GM23248 (cell line): ENCODE results near the gene VRK3. TPM values are rescaled to one million over a fixed set of nuclear protein-coding genes. Genes with fewer than 3 reads are reported as not detected.
A peak's percentile ranks its signal among the peaks of the same experiment; 100 is the strongest.
"Not testable (repeated sequence)": the region's sequence is repeated elsewhere in the genome, so short reads cannot be mapped to it uniquely, and the experiment has no call there.

Experiments used
- DNase-seq: peaks from one replicate; pipeline ENCODE4 v3.0.0-alpha.2; 2015
- H2AFZ ChIP-seq: fragments of 200-600 bp; sonication (generic); 2 replicates; pipeline ENCODE4 v1.6.1; 2016; ENCODE audit warnings: antibody characterized with exemption
- H3F3A ChIP-seq: fragments of 200-600 bp; sonication (generic); 2 replicates; pipeline ENCODE4 v1.6.1; 2016; ENCODE audit warnings: mild to moderate bottlenecking, antibody characterized with exemption, mixed run types; ENCODE audit not compliant: insufficient read depth
- H3K27ac ChIP-seq: fragments of 200-600 bp; sonication (generic); 2 replicates; pipeline ENCODE4 v1.5.1; 2016; ENCODE audit warnings: mild to moderate bottlenecking
- H3K27me3 ChIP-seq: fragments of 200-600 bp; sonication (generic); replicated peaks from 2 replicates; pipeline ENCODE4 v1.6.1; 2016; ENCODE audit warnings: mild to moderate bottlenecking; ENCODE audit not compliant: insufficient read depth
- H3K36me3 ChIP-seq: fragments of 200-600 bp; sonication (generic); 2 replicates; pipeline ENCODE4 v1.6.1; 2016; ENCODE audit warnings: low read depth, mild to moderate bottlenecking
- H3K4me1 ChIP-seq: fragments of 200-600 bp; sonication (generic); 2 replicates; pipeline ENCODE4 v1.6.1; 2016; ENCODE audit warnings: mild to moderate bottlenecking; ENCODE audit not compliant: insufficient read depth
- H3K4me2 ChIP-seq: fragments of 200-600 bp; sonication (generic); one replicate; pipeline ENCODE4 v1.6.1; 2016; ENCODE audit warnings: mild to moderate bottlenecking; ENCODE audit not compliant: unreplicated experiment
- H3K4me3 ChIP-seq: fragments of 200-600 bp; sonication (generic); 2 replicates; pipeline ENCODE4 v1.5.1; 2016; ENCODE audit warnings: mild to moderate bottlenecking
- H3K79me2 ChIP-seq: fragments of 200-600 bp; sonication (generic); 2 replicates; pipeline ENCODE4 v1.6.1; 2016; ENCODE audit warnings: mild to moderate bottlenecking; ENCODE audit not compliant: insufficient read depth
- H3K9ac ChIP-seq: fragments of 200-600 bp; sonication (generic); 2 replicates; pipeline ENCODE4 v1.6.1; 2016; ENCODE audit warnings: mild to moderate bottlenecking
- H3K9me2 ChIP-seq: fragments of 200-600 bp; sonication (generic); 2 replicates; pipeline ENCODE4 v1.6.1; 2016; ENCODE audit warnings: mixed run types, mild to moderate bottlenecking, moderate library complexity; ENCODE audit not compliant: insufficient read depth
- H3K9me3 ChIP-seq: fragments of 200-600 bp; sonication (generic); one replicate; pipeline ENCODE4 v1.6.1; 2017; ENCODE audit warnings: low read depth
- H4K20me1 ChIP-seq: fragments of 200-600 bp; sonication (generic); 2 replicates; pipeline ENCODE4 v1.6.0; 2016; ENCODE audit not compliant: insufficient read depth
- EZH2 ChIP-seq: fragments of 200-600 bp; sonication (generic); IDR thresholded peaks from 2 replicates; pipeline ENCODE4 v1.6.1; 2018; ENCODE audit warnings: antibody characterized with exemption, mild to moderate bottlenecking; ENCODE audit not compliant: insufficient read depth, poor library complexity, severe bottlenecking
- EZH2phosphoT487 ChIP-seq: fragments of 200-600 bp; sonication (generic); IDR thresholded peaks from 2 replicates; pipeline ENCODE4 v1.6.1; 2018; ENCODE audit warnings: antibody characterized with exemption, moderate library complexity, mild to moderate bottlenecking, low read depth; ENCODE audit not compliant: insufficient read depth
- WGBS, 2 experiments: methylation state at CpG; one replicate each; pipeline ENCODE4 v1.1.6; 2015 to 2017; ENCODE audit warnings: low lambda C conversion rate in 2 of 2, low coverage in 1 of 2; ENCODE audit errors: missing lambda C conversion rate in 2 of 2; 5-methylcytosine and 5-hydroxymethylcytosine counted together
- in situ Hi-C: fragments of 300-500 bp; cut with MboI; formaldehyde crosslinking; loops from 2 replicates; pipeline ENCODE4 v1.15.0; 2020
- polyA plus RNA-seq: library from polyadenylated mRNA; unstranded; fragments of >200 nt; fragmentation: Nextera tagmentation; extraction: Ambion mirVana; gene quantifications from 2 replicates; pipeline ENCODE4 v1.2.1, GENCODE V29; 2016
- total RNA-seq: library from RNA; depleted of rRNA; stranded (reverse); fragments of >200 nt; shearing (Covaris generic); gene quantifications from 2 replicates; pipeline ENCODE4 v1.2.3, GENCODE V29; 2014

VRK3 gene
- total and polyA plus RNA-seq, 2 experiments from 2014 or later, result 30.8 to 45.6 TPM

- in situ Hi-C loops, result no loop called here
- Histone ChIP-seq H3K9me2 (no peaks in the 10 kb centered on the region), H3K4me3 (no peak overlapping the region), H3K27me3 (peaks cover 10% of the 10 kb centered on the region), H2AFZ (no peak overlapping the region), H3K27ac (no peak overlapping the region), H3K79me2 (no peaks in the 10 kb centered on the region), H3K36me3 (no peaks in the 10 kb centered on the region), H3K4me2 (no peak overlapping the region), H3F3A (no peaks in the 10 kb centered on the region), H3K9me3 (no peaks in the 10 kb centered on the region), H4K20me1 (no peaks in the 10 kb centered on the region), H3K9ac (no peak overlapping the region), H3K4me1 (no peaks in the 10 kb centered on the region; the same call in 1 of the 2 replicates)
- TF ChIP-seq EZH2 (no peak), EZH2phosphoT487 (no peak)
- WGBS, 2 experiments, result 63 to 69% methylated on average over 13 of the region's 13 CpGs
- DNase-seq, result no peak
Measured at GRCh38 chr19:49950956-49951526, 74.1 kb downstream of the VRK3 start.

- in situ Hi-C loops, result no loop called here
Measured at GRCh38 chr19:49950590-49950948, 74.6 kb downstream of the VRK3 start.

GRCh38 chr19:49949742-49950589, 75.2 kb downstream of the VRK3 start:
- Histone ChIP-seq H3K27me3 (peaks cover 10% of the 10 kb centered on the region), H3K9me3 (no peaks in the 10 kb centered on the region), H4K20me1 (no peaks in the 10 kb centered on the region), H3K4me3 (no peak overlapping the region), H3F3A (no peaks in the 10 kb centered on the region), H2AFZ (no peak overlapping the region), H3K9me2 (no peaks in the 10 kb centered on the region), H3K27ac (no peak overlapping the region), H3K36me3 (no peaks in the 10 kb centered on the region), H3K79me2 (no peaks in the 10 kb centered on the region), H3K4me2 (no peak overlapping the region), H3K4me1 (no peaks in the 10 kb centered on the region; the same call in 1 of the 2 replicates), H3K9ac (no peak overlapping the region)
- peak; percentile 13 for DNase-seq
- TF ChIP-seq EZH2phosphoT487 (no peak), EZH2 (no peak)
- in situ Hi-C loops, result loop anchor here (25.0 kb wide), 1 partner anchor 187 kb away; no protein-coding TSS in a partner anchor
- WGBS, 2 experiments, result 43 to 48% methylated on average over 11 of the region's 11 CpGs

More at GRCh38 chr19:49950590-49950948, 74.6 kb downstream of the VRK3 start:
- Histone ChIP-seq H3K4me2 (no peak overlapping the region), H3F3A (no peaks in the 10 kb centered on the region), H3K79me2 (no peaks in the 10 kb centered on the region), H3K4me1 (no peaks in the 10 kb centered on the region; the same call in 1 of the 2 replicates), H3K9ac (no peak overlapping the region), H3K27ac (no peak overlapping the region), H3K27me3 (peaks cover 10% of the 10 kb centered on the region), H2AFZ (no peak overlapping the region), H3K9me3 (no peaks in the 10 kb centered on the region), H3K36me3 (no peaks in the 10 kb centered on the region), H4K20me1 (no peaks in the 10 kb centered on the region), H3K9me2 (no peaks in the 10 kb centered on the region), H3K4me3 (no peak overlapping the region)
- WGBS, 2 experiments, result 72 to 73% methylated on average over 5 of the region's 5 CpGs
- TF ChIP-seq EZH2 (no peak), EZH2phosphoT487 (no peak)
- no peak for DNase-seq

GRCh38 chr19:49946415-49946814, 78.8 kb downstream of the VRK3 start:
- Histone ChIP-seq H3K9me2 (no peaks in the 10 kb centered on the region), H3K27me3 (peaks cover 10% of the 10 kb centered on the region; the same call in 1 of the 2 replicates), H2AFZ (no peak overlapping the region), H3F3A (no peaks in the 10 kb centered on the region), H3K27ac (no peak overlapping the region), H4K20me1 (no peaks in the 10 kb centered on the region), H3K9ac (no peak overlapping the region), H3K9me3 (no peaks in the 10 kb centered on the region), H3K36me3 (no peaks in the 10 kb centered on the region), H3K4me3 (no peak overlapping the region), H3K4me1 (no peaks in the 10 kb centered on the region), H3K79me2 (no peaks in the 10 kb centered on the region), H3K4me2 (no peak overlapping the region)
- no peak for DNase-seq
- in situ Hi-C loops, result loop anchor here (25.0 kb wide), 1 partner anchor 191 kb away; no protein-coding TSS in a partner anchor
- WGBS, 2 experiments, result 63 to 73% methylated on average over 8 of the region's 8 CpGs
- TF ChIP-seq EZH2phosphoT487, result no peak
- no peak for TF ChIP-seq EZH2

- not testable (repeated sequence) for H3K9me2 ChIP-seq, H3K27ac ChIP-seq, H3F3A ChIP-seq, H3K4me2 ChIP-seq, H4K20me1 ChIP-seq, DNase-seq, H3K79me2 ChIP-seq, H3K36me3 ChIP-seq, H2AFZ ChIP-seq, H3K9me3 ChIP-seq, H3K4me1 ChIP-seq, H3K4me3 ChIP-seq, H3K9ac ChIP-seq
- in situ Hi-C loops, result loop anchor here (25.0 kb wide), 1 partner anchor 193 kb away; no protein-coding TSS in a partner anchor
- WGBS, 2 experiments, result 68 to 74% methylated on average over 5 of the region's 5 CpGs
- 0 out of 2 replicates have a peak, but pooled peaks cover 10% of the 10 kb centered on the region for H3K27me3 ChIP-seq
Measured at GRCh38 chr19:49944567-49944966, 80.6 kb downstream of the VRK3 start.
